Ascending aorta (tissue), 2 donors: ENCODE results near the gene DDX20. TPM values are rescaled to one million over a fixed set of nuclear protein-coding genes. Genes with fewer than 3 reads are reported as not detected.

Experiments used
- DNase-seq, 2 donors: peaks; one replicate each; pipeline ENCODE4 v3.0.0-alpha.2; 2019; ENCODE audit warnings: low spot score in 2 of 2
- H3K27ac ChIP-seq, 2 donors: fragments of 200-600 bp; sonication (generic); one replicate each; pipeline ENCODE4 v1.5.1; 2016 to 2017; ENCODE audit warnings: mild to moderate bottlenecking in 1 of 2
- H3K27me3 ChIP-seq: fragments of 200-600 bp; sonication (generic); one replicate; pipeline ENCODE4 v1.5.1; 2017
- H3K36me3 ChIP-seq, 2 donors: fragments of 200-600 bp; sonication (generic); one replicate each; pipeline ENCODE4 v1.5.1; 2016
- H3K4me1 ChIP-seq, 2 donors: fragments of 200-600 bp; sonication (generic); one replicate each; pipeline ENCODE4 v1.5.1; 2016 to 2017; ENCODE audit warnings: mild to moderate bottlenecking in 1 of 2
- H3K4me3 ChIP-seq, 2 donors: fragments of 200-600 bp; sonication (generic); one replicate each; pipeline ENCODE4 v1.5.1; 2016 to 2017; ENCODE audit warnings: mild to moderate bottlenecking in 1 of 2
- H3K9me3 ChIP-seq, 2 donors: fragments of 200-600 bp; sonication (generic); one replicate each; pipeline ENCODE4 v1.5.1; 2016
- intact Hi-C: fragments of 100-400 bp; cut with DNase I; formaldehyde crosslinking; loops from one replicate; pipeline ENCODE4 v1.15.1; 2023
- total RNA-seq: library from RNA; depleted of rRNA; stranded (reverse); fragments of >200 nt; gene quantifications from one replicate; pipeline ENCODE4 v1.1.0, GENCODE V29; 2016
- TF ChIP-seq, protein P1 (sequence below), 3 experiments: fragments of 200-600 bp in 2 of 3; fragments of 450-650 bp in 1 of 3; sonication (generic) in 2 of 3; IDR thresholded peaks; one replicate each; pipeline ENCODE4 v1.5.1; 2016 to 2019; ENCODE audit warnings: antibody characterized with exemption in 3 of 3, mild to moderate bottlenecking in 1 of 3, moderate library complexity in 1 of 3

Gene DDX20
- total RNA-seq, 1 donor from 2014 or later: 11.3 TPM

GRCh38 chr1:111803951-111804350, 48.2 kb downstream of the DDX20 start:
- H3K27ac ChIP-seq: no peak overlapping the region
- H3K9me3 ChIP-seq: no peaks in the 10 kb centered on the region
- TF ChIP-seq, protein P1, sequence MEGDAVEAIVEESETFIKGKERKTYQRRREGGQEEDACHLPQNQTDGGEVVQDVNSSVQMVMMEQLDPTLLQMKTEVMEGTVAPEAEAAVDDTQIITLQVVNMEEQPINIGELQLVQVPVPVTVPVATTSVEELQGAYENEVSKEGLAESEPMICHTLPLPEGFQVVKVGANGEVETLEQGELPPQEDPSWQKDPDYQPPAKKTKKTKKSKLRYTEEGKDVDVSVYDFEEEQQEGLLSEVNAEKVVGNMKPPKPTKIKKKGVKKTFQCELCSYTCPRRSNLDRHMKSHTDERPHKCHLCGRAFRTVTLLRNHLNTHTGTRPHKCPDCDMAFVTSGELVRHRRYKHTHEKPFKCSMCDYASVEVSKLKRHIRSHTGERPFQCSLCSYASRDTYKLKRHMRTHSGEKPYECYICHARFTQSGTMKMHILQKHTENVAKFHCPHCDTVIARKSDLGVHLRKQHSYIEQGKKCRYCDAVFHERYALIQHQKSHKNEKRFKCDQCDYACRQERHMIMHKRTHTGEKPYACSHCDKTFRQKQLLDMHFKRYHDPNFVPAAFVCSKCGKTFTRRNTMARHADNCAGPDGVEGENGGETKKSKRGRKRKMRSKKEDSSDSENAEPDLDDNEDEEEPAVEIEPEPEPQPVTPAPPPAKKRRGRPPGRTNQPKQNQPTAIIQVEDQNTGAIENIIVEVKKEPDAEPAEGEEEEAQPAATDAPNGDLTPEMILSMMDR (IDR thresholded peaks at IDR 0.05): no peak
- intact Hi-C loops: no loop called here
- H3K4me1 ChIP-seq: no peaks in the 10 kb centered on the region
- H3K36me3 ChIP-seq: no peaks in the 10 kb centered on the region
- H3K4me3 ChIP-seq: no peak overlapping the region
- DNase-seq: no peak
- no peaks in the 10 kb centered on the region for H3K27me3 ChIP-seq

DNA sequence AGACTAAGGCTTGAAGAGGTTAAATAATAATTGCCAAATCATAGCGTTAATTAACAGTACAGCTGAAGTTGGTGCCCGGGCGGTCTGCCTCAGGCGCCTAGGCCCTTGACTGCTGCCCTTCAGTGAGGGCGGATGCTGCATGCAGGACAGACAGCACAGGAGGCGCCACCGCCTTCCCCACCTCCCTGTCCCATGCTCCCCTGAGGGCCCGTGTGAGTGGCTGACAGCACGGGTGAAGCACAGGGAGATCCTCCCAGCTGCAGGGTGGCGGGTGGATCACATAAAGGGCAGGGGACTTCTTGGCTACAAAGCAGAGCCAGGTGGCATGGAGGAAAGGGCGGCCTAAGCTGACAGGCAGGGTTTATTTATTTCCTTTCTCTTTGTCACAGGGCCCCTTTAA, 49.1 kb downstream of the DDX20 start:
- DNase-seq: no peak

GRCh38 chr1:111805251-111805650, 49.5 kb downstream of the DDX20 start:
- no peaks in the 10 kb centered on the region for H3K27me3 ChIP-seq
- TF ChIP-seq, protein P1 (IDR thresholded peaks at IDR 0.05): no peak
- H3K4me1 ChIP-seq: no peaks in the 10 kb centered on the region
- H3K36me3 ChIP-seq: no peaks in the 10 kb centered on the region
- no peaks in the 10 kb centered on the region for H3K9me3 ChIP-seq
- intact Hi-C loops: no loop called here
- DNase-seq: no peak
- no peak overlapping the region for H3K4me3 ChIP-seq
- H3K27ac ChIP-seq: no peak overlapping the region

More for the DNA sequence above, 49.1 kb downstream of the DDX20 start:
- H3K36me3 ChIP-seq: no peaks in the 10 kb centered on the region
- intact Hi-C loops: no loop called here
- TF ChIP-seq, protein P1 (IDR thresholded peaks at IDR 0.05): no peak
- no peak overlapping the region for H3K4me3 ChIP-seq
- no peak overlapping the region for H3K27ac ChIP-seq
- H3K4me1 ChIP-seq: no peaks in the 10 kb centered on the region
- H3K27me3 ChIP-seq: no peaks in the 10 kb centered on the region
- no peaks in the 10 kb centered on the region for H3K9me3 ChIP-seq

GRCh38 chr1:111811891-111812290, 56.2 kb downstream of the DDX20 start:
- Histone ChIP-seq H3K36me3 (no peaks in the 10 kb centered on the region), H3K27ac (no peak overlapping the region), H3K27me3 (no peaks in the 10 kb centered on the region), H3K4me1 (no peaks in the 10 kb centered on the region), H3K4me3 (no peak overlapping the region), H3K9me3 (no peaks in the 10 kb centered on the region)
- TF ChIP-seq, protein P1 (IDR thresholded peaks at IDR 0.05): no peak
- no peak for DNase-seq
- intact Hi-C loops: no loop called here

DNA sequence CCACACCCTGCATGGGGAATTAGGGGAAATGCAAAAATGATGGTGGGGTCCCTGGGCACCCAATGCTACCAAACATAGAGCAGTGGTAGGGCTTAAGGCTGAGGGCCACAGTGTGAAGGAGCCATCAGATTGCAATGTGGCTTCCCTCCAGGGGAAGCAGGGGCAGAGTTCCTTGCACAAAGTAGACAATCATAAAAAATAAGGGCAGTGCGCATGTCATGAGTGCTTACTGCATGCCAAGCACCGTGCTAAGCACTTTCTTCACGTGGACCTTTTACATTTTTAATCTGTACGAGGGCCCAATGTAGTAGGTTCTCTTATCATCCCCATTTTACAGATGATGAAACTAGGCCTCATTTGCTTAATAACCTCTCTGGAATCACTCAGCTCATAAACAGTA, 56.6 kb downstream of the DDX20 start:
- intact Hi-C loops: no loop called here
- Histone ChIP-seq H3K36me3 (no peaks in the 10 kb centered on the region), H3K4me1 (no peaks in the 10 kb centered on the region), H3K27me3 (no peaks in the 10 kb centered on the region), H3K4me3 (no peak overlapping the region), H3K27ac (no peak overlapping the region), H3K9me3 (no peaks in the 10 kb centered on the region)
- no peak for DNase-seq
- TF ChIP-seq, protein P1 (IDR thresholded peaks at IDR 0.05): no peak
